ENCODE data around the gene GSE1. TPM values are rescaled to one million over a fixed set of nuclear protein-coding genes. Genes with fewer than 3 reads are reported as not detected.

Gene GSE1
- total and polyA plus RNA-seq, 2 of the 13 experiments (the other 11 are each of a cell fraction or from before 2014, with no cell fraction given), result 16.1 to 31.2 TPM

DNA sequence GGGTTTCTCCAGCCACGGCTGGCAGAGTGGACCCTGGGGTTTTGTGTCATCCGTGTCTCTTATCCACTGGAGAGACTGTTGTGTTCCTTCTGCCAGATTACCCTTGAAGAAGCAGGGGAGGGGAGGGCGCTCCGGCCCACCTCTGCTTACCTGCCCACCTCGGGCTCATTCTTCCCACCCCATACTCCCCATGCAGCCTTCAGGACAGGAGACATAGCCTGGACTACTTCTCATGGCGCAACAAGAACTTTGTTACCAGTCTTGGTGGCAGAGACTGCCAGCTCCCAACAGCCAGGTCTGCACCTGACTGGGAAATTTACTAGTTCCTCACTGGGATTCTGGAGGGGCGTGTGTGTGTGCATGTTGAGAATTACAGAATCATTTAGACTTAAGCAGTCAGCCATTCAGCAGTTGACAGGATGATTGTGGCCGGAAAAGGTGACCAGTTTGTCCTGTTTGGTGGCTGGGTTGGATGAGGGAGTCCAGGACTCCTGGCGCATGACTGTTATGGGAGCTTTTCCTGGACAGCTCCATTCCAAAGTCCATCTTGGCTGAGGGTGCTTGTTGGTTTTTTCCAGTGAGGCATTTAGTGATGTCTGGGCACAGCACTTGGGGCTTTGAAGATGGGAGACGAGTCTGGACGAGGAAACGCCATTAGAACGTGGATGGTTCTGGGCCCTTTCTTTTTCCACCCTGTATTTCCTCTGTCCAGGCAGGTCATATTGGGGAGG lies 8.7 kb downstream of the GSE1 start (continued):
- TF ChIP-seq, protein P1, sequence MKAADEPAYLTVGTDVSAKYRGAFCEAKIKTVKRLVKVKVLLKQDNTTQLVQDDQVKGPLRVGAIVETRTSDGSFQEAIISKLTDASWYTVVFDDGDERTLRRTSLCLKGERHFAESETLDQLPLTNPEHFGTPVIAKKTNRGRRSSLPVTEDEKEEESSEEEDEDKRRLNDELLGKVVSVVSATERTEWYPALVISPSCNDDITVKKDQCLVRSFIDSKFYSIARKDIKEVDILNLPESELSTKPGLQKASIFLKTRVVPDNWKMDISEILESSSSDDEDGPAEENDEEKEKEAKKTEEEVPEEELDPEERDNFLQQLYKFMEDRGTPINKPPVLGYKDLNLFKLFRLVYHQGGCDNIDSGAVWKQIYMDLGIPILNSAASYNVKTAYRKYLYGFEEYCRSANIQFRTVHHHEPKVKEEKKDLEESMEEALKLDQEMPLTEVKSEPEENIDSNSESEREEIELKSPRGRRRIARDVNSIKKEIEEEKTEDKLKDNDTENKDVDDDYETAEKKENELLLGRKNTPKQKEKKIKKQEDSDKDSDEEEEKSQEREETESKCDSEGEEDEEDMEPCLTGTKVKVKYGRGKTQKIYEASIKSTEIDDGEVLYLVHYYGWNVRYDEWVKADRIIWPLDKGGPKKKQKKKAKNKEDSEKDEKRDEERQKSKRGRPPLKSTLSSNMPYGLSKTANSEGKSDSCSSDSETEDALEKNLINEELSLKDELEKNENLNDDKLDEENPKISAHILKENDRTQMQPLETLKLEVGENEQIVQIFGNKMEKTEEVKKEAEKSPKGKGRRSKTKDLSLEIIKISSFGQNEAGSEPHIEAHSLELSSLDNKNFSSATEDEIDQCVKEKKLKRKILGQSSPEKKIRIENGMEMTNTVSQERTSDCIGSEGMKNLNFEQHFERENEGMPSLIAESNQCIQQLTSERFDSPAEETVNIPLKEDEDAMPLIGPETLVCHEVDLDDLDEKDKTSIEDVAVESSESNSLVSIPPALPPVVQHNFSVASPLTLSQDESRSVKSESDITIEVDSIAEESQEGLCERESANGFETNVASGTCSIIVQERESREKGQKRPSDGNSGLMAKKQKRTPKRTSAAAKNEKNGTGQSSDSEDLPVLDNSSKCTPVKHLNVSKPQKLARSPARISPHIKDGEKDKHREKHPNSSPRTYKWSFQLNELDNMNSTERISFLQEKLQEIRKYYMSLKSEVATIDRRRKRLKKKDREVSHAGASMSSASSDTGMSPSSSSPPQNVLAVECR (CRISPR knock-in tag; IDR thresholded peaks at IDR 0.05; ENCODE audit: borderline replicate concordance), result peak; percentile 75; the same call in 1 of the 2 replicates
- TF ChIP-seq LRRFIP1 (CRISPR knock-in tag; conservative IDR thresholded peaks at IDR 0.05) (no peak), BORCS8-MEF2B (CRISPR knock-in tag; IDR thresholded peaks at IDR 0.05) (no peak), GATA4 (IDR thresholded peaks at IDR 0.05; ENCODE audit: borderline replicate concordance, low read depth) (no peak), ZMYM4 (CRISPR knock-in tag; IDR thresholded peaks at IDR 0.05) (0 out of 2 replicates have a peak, but pooled peaks have one; percentile 45), RCOR2 (CRISPR knock-in tag; IDR thresholded peaks at IDR 0.05) (no peak), TARDBP (CRISPR knock-in tag; IDR thresholded peaks at IDR 0.05) (peak; percentile 90), ZNF883 (CRISPR knock-in tag; IDR thresholded peaks at IDR 0.05; ENCODE audit: not compliant biosample characterization) (peak; percentile 27), RERE (CRISPR knock-in tag; IDR thresholded peaks at IDR 0.05; ENCODE audit: low read depth) (no peak), ZNF773 (CRISPR knock-in tag; IDR thresholded peaks at IDR 0.05; ENCODE audit: borderline replicate concordance) (no peak), NFKBIZ (CRISPR knock-in tag; IDR thresholded peaks at IDR 0.05) (no peak), ZNF597 (CRISPR knock-in tag; IDR thresholded peaks at IDR 0.05) (no peak), CSRNP2 (CRISPR knock-in tag; conservative IDR thresholded peaks at IDR 0.05; ENCODE audit: low read depth) (no peak)
